Jurkat, Clone E6-1 (cell line): ENCODE results near the gene TTC21B.

Experiments used
- DNase-seq: peaks from one replicate; pipeline ENCODE4 v3.0.0-alpha.2; 2011; ENCODE audit warnings: low read depth, low spot score
- H3K4me3 ChIP-seq: 2 replicates; pipeline ENCODE4 v1.5.1; 2011; ENCODE audit warnings: mild to moderate bottlenecking, low read length, control low read depth, moderate library complexity

Gene TTC21B

DNA sequence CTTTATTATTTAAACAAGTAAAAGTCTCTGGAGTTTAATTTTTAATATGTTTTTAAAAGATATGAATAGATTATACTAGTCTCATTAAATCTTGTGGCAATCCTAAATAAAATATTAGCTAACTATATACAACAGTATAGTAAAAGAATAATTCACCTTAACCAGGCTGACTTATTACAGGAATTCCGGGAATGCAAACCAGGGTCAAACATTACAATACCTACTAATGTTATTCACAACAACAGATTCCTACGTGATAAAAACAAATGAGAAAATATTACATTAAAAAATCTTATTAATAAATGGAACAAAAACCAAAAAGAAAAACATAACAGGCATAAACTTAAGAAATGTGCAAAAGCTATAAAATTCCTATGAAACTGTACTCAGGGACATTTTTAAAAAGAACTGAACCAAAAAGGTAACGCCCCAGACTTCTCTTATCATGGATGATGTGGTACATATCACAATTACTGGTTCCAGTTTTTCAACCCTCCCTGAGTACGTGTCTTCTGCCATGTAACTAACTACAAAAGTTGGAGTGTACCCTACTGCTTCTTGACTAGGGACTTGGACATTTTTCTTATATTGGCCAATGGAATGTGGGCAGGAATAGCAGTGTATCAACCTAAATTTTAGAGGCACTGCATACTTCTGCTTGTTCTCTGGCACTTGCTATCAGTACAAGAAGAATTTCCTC, 20.2 kb downstream of the TTC21B start:
- no peak overlapping the region for H3K4me3 ChIP-seq
- no peak for DNase-seq

DNA sequence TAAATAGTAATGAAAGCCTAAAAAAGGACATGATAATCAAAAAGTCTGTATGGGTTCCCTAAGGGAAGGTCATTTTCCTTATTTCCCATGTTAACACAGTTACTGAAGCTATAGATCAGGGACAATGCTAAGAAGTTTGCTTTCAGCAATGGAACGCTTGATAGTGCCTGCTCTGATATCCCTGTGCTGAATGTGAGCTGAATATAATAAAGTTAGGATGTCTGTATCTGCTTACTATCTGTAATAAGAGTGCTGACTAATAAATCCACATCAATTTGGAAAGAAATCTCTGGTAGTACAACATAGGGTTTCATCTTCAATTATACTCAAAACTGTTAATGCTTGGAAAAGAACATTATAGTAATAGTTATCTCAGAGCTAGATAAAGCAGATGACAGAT, 25.8 kb downstream of the TTC21B start:
- no peak for DNase-seq
- no peak overlapping the region for H3K4me3 ChIP-seq

DNA sequence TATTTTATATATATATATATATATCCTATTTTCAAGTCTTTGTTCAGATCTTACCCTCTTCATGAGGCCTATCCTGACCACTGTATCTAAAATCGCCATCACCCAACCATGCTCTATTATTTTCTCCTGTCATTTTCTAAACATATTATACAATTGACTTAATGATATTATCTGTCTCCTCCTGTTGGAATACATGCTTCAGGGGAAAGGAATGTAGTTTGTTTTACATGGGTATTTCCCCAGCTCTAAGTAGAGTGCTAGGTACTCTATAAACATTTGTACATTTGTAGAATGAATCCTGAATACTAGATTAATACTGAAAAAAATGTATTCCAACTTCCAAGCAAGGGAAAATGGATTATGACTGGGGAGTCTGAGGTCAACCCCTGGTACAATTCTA, 26.2 kb downstream of the TTC21B start:
- H3K4me3 ChIP-seq, result no peak overlapping the region
- DNase-seq, result no peak

DNA sequence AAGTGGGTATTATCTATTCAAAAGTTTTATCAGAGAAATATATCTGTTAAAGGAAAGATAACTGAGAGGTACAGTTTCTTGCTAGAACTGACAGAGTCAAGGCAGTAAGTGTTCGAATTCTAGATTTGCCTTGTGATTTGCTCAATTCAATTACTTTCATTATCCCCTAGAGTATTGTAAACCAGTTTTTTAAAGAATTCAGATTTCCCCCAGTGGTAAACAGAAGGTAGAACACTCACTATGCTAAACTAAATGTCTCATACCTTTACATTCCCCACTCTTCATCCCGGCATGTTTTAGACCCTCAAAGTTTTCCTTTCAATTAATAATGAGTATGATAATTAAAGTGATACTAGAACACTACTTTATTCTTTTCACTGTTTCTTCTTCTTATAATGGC, 28.6 kb downstream of the TTC21B start:
- H3K4me3 ChIP-seq, result no peak overlapping the region
- DNase-seq, result no peak

DNA sequence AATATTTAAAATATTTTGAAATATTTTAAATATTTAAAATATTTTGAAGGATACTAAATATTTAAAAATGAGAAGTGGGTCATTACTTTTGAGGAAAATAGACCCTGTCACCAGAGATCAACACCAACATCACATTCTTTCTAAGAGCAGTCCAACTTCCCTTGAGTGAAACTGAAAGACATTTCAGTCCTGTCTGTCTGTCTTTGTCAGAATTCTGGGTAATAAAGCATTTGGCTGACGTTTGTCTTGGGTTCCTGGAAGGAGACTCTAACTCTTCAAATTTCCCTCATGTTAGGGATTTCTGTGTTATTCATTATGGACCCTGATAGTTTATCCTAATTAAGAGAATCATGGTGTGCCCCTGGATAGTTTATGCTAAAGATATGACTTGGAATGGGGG, 32.8 kb downstream of the TTC21B start:
- DNase-seq, result no peak
- H3K4me3 ChIP-seq, result no peak overlapping the region

DNA sequence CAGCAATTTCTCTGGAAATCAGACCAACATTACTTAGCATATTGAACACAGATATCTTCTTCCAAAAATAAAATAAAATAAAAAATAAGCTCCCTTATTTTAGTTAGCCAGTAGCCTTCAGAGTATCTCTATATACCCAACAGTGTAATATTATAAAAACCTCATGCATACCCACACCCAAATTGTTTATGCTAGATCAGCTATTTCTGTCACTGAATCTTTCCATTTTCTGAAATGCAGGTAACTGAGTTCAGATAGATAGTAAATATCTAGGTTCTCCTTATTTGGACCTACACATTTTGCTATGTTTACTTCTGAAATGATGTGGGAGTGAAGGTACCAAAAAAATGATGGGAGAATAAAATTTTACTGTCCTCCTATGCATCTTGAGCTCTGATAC, 39.9 kb downstream of the TTC21B start:
- H3K4me3 ChIP-seq, result no peak overlapping the region
- DNase-seq, result no peak

DNA sequence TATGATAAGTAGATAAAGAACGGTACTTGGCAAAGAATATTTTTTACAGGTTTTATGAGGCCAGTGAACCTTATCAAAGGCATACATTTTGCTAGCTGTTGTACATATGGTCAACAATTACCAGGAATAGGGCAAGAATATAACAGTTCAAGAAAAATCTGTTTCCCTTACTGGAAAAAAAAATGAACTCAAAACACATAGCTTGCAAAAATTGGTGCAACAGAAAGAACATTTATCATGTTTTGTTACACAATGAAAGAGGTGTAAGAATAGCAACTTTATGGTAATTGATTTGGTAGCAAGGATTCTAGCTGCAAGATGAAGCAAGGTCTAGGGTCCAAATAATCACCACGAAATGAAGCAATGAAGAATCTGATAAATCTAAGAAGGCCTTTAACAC, 41.6 kb downstream of the TTC21B start:
- H3K4me3 ChIP-seq, result no peak overlapping the region
- DNase-seq, result no peak

DNA sequence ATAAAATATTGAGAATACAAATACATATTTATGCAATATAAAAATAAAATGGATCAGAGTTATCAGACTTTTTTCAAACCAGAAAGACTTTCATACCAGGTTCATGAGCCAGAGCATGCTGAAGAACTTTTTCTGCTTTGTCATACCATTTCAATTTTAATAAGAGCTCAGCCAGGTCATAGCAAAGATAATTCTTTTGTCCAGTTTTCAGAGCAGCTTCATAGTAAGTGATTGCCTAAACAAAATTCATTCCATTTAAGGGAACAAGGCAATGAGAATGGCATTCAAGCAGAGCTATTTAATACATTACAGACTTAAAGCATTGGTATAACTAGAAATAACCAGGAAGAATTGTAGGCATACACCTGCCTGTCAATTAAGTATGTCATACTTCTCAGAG, 42.3 kb downstream of the TTC21B start:
- H3K4me3 ChIP-seq, result no peak overlapping the region
- no peak for DNase-seq

DNA sequence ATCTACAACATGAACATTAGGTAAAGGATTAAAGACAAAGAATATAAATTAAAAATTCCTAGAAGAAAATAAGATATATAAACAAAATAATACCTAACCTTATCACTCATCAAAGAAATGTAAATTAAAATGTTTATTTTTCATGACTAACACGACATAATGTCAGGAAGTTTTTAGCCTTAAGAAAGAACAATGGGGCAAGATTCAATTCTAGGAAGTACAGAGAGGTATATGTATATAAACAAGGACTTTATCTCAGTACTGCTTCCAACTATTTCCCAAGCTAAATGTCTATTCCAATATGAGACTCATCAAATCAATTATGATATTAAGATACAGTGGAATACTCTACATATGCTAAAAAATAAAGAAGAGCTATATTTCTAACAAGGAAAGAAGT, 44.1 kb downstream of the TTC21B start:
- no peak for DNase-seq
- H3K4me3 ChIP-seq, result no peak overlapping the region

DNA sequence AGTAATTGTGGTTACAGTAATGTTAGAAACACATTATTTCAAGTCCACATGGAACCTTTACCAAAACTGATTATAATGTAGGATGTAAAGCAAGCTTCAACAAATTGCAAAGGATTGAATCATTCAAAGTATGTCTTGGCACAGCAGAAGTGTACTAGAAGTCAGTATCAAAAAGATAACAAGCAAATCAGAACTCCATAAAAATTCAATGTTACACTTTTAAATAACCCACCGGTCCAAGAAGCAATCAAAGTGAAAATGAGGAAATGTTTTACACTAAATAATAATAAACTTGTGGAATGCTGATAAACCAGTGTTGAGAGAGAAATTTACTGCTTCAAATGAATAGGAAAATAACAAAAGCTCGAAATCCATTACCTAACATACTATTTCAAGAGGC, 47.7 kb downstream of the TTC21B start:
- no peak for DNase-seq
- no peak overlapping the region for H3K4me3 ChIP-seq

DNA sequence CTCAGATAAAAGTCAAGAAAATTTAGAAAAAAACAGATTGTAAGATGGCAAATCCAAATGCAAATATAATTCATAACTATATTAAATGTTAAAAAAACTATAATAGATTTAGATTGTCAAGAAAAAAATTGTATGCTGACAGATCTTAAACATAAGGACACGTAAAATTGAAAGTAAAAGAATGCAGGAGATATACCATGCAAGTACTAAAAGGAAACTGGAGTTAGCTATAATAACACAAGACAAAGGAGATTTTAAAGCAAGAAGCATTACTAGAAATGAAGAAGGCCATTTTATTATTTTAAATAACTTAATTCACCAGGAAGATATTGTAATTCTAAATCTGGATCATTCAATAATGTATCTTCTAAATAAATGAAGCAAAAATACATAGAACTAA, 48.3 kb downstream of the TTC21B start:
- no peak for DNase-seq
- H3K4me3 ChIP-seq, result no peak overlapping the region

DNA sequence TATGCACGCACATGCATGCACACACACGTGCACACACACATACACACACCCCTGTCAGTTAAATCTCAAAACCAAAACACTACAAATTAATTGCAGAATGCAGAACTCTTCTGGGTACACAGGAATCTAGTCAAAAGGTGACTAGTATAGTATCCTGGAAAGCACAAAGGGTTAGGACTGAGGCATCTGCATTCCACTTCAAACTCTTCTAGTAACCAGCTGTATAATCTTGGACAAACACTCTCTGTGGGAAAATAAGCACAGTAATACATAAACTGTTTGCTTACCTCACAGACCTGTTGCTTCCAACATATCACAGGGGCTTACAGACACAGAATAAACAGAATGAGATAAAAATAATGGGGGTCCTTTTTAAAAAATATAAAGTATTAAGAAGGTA, 49.1 kb downstream of the TTC21B start:
- DNase-seq, result no peak
- no peak overlapping the region for H3K4me3 ChIP-seq

DNA sequence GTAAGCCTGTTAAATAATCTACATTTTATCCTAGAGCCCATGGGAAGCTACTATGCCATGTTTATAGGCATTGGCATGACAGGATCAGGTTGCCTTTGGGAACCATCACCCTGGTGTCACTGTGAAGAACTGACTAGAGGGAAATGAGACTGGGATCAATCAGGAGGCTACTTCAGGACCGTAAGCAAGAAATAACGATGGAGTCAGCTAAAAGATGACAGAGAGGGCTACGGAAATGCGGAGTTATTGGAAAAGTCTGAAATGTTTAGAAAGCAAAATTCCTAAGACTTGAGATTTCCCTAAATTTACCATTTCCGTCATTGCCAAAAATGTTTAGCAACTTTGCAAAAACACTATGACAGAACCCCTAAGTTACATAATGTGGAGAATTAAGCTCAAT, 50.2 kb downstream of the TTC21B start:
- H3K4me3 ChIP-seq, result no peak overlapping the region
- no peak for DNase-seq

DNA sequence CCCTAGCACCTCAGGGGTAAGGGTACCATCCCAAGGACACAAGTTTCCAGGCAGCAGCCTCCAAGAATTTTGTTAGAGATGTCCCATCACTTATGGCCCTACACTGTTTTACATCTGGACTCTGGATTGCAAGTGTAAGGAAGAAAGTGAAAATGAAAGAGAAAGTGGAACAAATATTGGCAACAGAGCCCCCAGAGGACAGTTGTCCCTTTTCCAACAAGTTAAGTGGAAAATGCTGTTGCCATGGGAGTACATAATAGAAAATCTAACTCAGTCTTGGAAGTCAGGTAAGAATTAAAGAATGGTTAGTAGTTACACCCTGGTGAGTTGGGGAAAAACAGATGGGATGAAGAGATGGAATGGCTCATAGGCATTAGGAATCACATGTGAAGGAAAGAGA, 50.6 kb downstream of the TTC21B start:
- no peak overlapping the region for H3K4me3 ChIP-seq
- DNase-seq, result no peak

DNA sequence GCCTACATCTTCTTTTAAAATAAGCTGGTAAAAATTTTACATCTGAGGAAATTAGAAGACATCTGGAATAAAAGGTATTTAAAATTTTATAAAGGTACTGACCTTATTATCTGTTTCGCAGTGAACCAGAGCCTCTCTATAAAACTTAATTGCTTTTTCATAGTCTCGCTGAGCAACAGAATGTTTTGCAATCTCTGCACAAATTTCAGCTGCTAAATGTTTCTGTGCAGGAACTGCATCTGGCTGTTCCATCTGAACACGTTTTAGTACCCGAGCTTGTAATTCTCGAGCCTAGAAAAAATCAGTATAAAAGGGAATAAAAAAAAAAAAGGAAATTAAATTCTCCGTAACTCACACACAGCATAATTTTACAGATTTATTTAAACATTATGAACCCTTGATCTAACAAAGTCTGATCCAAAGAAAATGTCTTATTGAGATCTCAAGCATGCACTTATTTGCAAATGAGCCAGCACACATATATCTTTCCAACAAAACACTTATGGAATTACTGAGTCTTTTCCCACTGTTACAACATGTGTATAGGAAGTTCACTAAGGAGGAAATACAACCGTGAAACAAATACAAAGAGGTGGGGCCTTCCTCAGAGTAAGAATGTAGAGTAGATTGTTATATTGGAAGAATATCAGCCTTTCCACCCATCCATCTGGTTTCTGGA, 51.8 kb downstream of the TTC21B start:
- no peak for DNase-seq
- H3K4me3 ChIP-seq, result no peak overlapping the region

DNA sequence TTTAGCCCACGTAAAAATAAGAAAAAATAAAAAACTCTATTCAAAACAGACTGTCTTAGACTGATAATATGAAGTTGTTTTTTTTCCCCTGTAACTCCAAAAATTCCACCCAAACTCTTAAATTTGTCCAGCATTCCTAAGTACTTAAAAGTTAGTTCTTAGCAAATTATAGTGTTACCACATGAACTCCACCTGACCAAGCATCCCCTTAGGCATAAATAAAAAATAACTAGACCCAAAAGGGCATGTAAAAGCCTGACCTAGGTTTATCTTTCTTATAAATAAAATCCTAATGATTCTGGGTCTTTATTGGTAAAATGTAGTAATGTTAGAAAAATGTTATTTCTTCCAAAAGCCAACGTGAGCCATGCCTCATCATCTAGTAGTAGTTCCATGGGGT, 54.3 kb downstream of the TTC21B start:
- DNase-seq, result no peak
- H3K4me3 ChIP-seq, result no peak overlapping the region

DNA sequence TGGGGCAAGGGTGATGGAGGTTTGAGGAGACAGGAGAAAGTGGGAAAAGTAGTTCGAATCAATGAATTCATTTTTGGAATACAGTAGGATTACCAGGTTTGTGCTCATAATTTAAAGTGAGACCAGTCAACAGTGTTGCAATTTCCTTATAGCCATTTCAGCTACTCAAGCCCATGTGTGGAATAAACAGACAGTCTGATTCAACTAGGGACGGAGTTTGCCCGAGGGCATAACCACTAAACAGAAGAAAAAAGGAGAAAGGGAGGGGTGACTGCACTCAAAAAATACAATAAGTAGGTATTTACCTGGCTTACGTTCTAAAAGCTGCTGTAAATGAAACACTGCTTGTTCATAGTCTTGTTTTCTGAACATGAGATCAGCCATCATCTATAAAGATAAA, 55.2 kb downstream of the TTC21B start:
- no peak for DNase-seq
- no peak overlapping the region for H3K4me3 ChIP-seq

DNA sequence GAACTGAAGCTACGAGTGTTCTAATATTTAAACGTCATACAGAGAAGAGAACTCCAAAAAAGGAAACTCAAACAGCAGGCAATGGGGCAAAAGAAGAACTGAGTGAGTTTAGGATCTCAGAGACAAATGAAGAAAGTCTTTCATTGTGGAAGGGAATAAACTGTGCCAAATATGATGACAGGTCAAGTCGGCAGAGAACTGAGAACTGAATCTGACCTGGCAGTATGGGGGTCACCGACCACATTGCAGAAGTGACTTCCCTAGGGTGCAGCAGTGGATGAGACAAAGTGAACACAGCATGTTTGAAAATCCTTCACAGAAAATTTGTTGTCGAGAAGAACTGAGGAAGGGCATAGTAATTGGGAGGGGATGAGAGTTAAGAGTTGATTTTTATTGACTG, 55.9 kb downstream of the TTC21B start:
- DNase-seq, result no peak
- no peak overlapping the region for H3K4me3 ChIP-seq

DNA sequence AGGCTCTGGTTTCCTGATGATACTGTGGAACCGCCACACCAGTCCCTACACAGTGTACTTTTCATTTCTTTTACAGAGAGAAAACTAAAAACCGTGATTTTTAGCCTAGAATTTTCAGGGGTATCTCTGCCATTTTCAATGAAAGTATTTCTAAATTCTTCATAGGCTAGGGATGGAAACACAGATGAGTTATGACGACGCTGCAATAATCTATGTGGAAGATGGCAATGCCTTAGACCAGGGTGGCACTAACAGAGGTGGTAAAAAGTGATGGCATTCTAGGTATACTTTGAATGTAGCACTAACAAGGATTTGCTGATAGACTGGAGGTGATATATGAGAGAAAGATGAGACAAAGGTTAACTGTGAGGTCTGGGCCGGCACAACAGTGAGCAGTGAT, 56.5 kb downstream of the TTC21B start:
- H3K4me3 ChIP-seq, result no peak overlapping the region
- DNase-seq, result no peak

DNA sequence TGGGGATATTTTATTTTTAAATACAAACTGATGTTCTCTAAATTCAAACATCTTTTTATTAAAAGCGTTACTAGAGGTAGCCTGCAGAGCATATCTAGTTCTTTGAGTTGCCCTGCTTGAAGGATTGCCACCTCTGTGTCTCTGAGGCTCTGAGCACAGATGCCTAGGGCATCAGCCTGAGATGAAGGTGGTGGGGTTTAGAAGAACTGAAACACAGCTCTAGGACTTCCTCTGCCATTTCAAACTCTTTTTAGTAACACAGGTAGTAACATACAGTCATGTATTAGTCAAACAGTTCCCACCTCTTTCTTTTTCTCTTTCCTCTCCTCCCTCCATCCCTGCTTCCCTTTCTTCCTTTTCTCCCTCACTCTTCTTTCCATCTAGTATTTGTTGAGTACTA, 57.6 kb downstream of the TTC21B start:
- H3K4me3 ChIP-seq, result no peak overlapping the region
- DNase-seq, result no peak

DNA sequence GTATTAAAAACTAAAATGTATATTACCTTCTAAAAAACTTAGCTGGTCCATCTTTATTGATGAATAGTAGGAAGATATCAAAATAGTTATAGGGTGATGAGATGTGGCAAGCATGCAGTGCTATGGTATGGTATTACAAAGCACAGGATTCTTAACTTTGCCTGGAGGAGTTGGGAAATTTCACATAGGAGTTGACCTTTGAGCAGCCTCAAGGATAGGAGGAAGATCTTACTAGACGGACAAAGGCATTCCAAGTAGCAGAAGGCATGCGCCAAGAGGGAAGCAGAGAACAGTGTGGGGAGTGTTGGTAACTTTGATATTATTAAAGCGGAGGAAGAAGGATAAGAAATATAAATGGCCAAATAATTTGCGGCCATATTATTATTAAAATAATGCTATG, 60.0 kb downstream of the TTC21B start:
- DNase-seq, result no peak
- no peak overlapping the region for H3K4me3 ChIP-seq
